CD4-positive, alpha-beta T cell treated with Interleukin-17A for 4 hours (primary cell): ENCODE results near the gene HERPUD1.
A peak's percentile ranks its signal among the peaks of the same experiment; 100 is the strongest.
"Not testable (repeated sequence)": the region's sequence is repeated elsewhere in the genome, so short reads cannot be mapped to it uniquely, and the experiment has no call there.

Source experiments
- DNase-seq: peaks from one replicate; pipeline ENCODE4 v3.0.0-alpha.2; 2020; ENCODE audit warnings: mixed read lengths

HERPUD1 gene

GRCh38 chr16:56911771-56912571 lies 20.0 kb upstream of the HERPUD1 start:
- DNase-seq, result no peak

GRCh38 chr16:56912746-56913708 lies 18.9 kb upstream of the HERPUD1 start:
- DNase-seq, result no peak

- no peak for DNase-seq
Measured at GRCh38 chr16:56914896-56915295, 17.0 kb upstream of the HERPUD1 start.

- DNase-seq, result no peak
Measured at GRCh38 chr16:56915336-56916119, 16.4 kb upstream of the HERPUD1 start.

GRCh38 chr16:56916571-56917403 lies 15.2 kb upstream of the HERPUD1 start:
- DNase-seq, result peak; percentile 17

- DNase-seq, result no peak
Measured at GRCh38 chr16:56918467-56919012, 13.4 kb upstream of the HERPUD1 start.

GRCh38 chr16:56919099-56919800 lies 12.7 kb upstream of the HERPUD1 start:
- no peak for DNase-seq

- DNase-seq, result no peak
Measured at GRCh38 chr16:56921571-56921970, 10.4 kb upstream of the HERPUD1 start.

- DNase-seq, result no peak
Measured at GRCh38 chr16:56923481-56924091, 8.4 kb upstream of the HERPUD1 start.

- DNase-seq, result no peak
Measured at GRCh38 chr16:56927471-56927870, 4.5 kb upstream of the HERPUD1 start.

- no peak for DNase-seq
Measured at GRCh38 chr16:56929639-56930038, 2.3 kb upstream of the HERPUD1 start.

- DNase-seq, result no peak
Measured at GRCh38 chr16:56930486-56931270, 1.3 kb upstream of the HERPUD1 start.

GRCh38 chr16:56931271-56931891 lies 561 bp upstream of the HERPUD1 start:
- no peak for DNase-seq

GRCh38 chr16:56932721-56933619 lies 1.0 kb downstream of the HERPUD1 start:
- peak; percentile 46 for DNase-seq

- no peak for DNase-seq
Measured at GRCh38 chr16:56933828-56934598, 2.1 kb downstream of the HERPUD1 start.

- not testable (repeated sequence) for DNase-seq
Measured at GRCh38 chr16:56934599-56935145, 2.7 kb downstream of the HERPUD1 start.

- no peak for DNase-seq
Measured at GRCh38 chr16:56935201-56935600, 3.3 kb downstream of the HERPUD1 start.
